Stimulated activated CD8-positive, alpha-beta memory T cell treated with anti-CD3 and anti-CD28 coated beads, Interleukin-12 subunit alpha, Interleukin-12 subunit beta, amount 100 ng/mL, for 4 hours (primary cell): ENCODE data around the gene KIF19.

Source experiments
- DNase-seq: peaks from one replicate; pipeline ENCODE4 v3.0.0-alpha.2; 2020; ENCODE audit warnings: low read depth

KIF19 gene

GRCh38 chr17:74304184-74304583, 21.8 kb upstream of the KIF19 start:
- no peak for DNase-seq

GRCh38 chr17:74305865-74306654, 20.0 kb upstream of the KIF19 start:
- no peak for DNase-seq

- DNase-seq, result no peak
Observed at GRCh38 chr17:74307984-74308773, 17.8 kb upstream of the KIF19 start.

GRCh38 chr17:74309902-74310301, 16.1 kb upstream of the KIF19 start:
- no peak for DNase-seq

- DNase-seq, result no peak
Observed at GRCh38 chr17:74314877-74315276, 11.1 kb upstream of the KIF19 start.

GRCh38 chr17:74316220-74316619, 9.8 kb upstream of the KIF19 start:
- DNase-seq, result no peak

- no peak for DNase-seq
Observed at GRCh38 chr17:74317071-74317470, 9.0 kb upstream of the KIF19 start.

GRCh38 chr17:74318391-74318790, 7.6 kb upstream of the KIF19 start:
- no peak for DNase-seq

- no peak for DNase-seq
Observed at GRCh38 chr17:74324521-74324920, 1.5 kb upstream of the KIF19 start.

- DNase-seq, result no peak
Observed at GRCh38 chr17:74325376-74325742, 667 bp upstream of the KIF19 start.

GRCh38 chr17:74326506-74326905, 480 bp downstream of the KIF19 start:
- DNase-seq, result no peak

GRCh38 chr17:74328487-74328886, 2.5 kb downstream of the KIF19 start:
- no peak for DNase-seq

- no peak for DNase-seq
Observed at GRCh38 chr17:74329378-74329777, 3.4 kb downstream of the KIF19 start.

- no peak for DNase-seq
Observed at GRCh38 chr17:74330446-74330845, 4.4 kb downstream of the KIF19 start.

GRCh38 chr17:74332017-74332650, 6.1 kb downstream of the KIF19 start:
- DNase-seq, result no peak

- DNase-seq, result no peak
Observed at GRCh38 chr17:74332763-74333283, 6.8 kb downstream of the KIF19 start.

GRCh38 chr17:74334393-74335039, 8.5 kb downstream of the KIF19 start:
- DNase-seq, result no peak

- no peak for DNase-seq
Observed at GRCh38 chr17:74335529-74336062, 9.6 kb downstream of the KIF19 start.

- DNase-seq, result no peak
Observed at GRCh38 chr17:74336307-74336706, 10.3 kb downstream of the KIF19 start.

- DNase-seq, result no peak
Observed at GRCh38 chr17:74337834-74338500, 11.9 kb downstream of the KIF19 start.

GRCh38 chr17:74339537-74340195, 13.6 kb downstream of the KIF19 start:
- DNase-seq, result no peak
